ENCODE measurements around the gene SETD4.

DNA sequence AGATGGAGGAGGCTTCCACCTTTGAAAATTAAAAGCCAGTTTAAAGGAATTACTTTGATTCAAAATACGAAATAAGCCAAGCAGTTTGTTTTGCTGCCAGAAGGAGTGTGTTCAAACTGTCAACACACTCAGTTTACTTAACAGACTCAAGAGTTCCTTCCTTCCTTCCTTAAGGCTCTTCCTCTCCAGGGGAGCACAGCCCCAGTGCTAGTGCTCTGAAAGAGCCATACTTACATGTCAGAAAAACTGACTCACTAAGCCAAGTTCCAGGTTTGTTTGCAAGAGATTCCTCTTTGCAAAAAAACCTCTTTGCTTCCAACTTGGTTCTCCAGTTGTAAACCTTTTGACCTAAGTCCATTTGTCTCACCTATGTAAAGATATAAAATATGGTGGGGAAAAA lies 14.3 kb downstream of the SETD4 start:
- TF ChIP-seq, protein P1, sequence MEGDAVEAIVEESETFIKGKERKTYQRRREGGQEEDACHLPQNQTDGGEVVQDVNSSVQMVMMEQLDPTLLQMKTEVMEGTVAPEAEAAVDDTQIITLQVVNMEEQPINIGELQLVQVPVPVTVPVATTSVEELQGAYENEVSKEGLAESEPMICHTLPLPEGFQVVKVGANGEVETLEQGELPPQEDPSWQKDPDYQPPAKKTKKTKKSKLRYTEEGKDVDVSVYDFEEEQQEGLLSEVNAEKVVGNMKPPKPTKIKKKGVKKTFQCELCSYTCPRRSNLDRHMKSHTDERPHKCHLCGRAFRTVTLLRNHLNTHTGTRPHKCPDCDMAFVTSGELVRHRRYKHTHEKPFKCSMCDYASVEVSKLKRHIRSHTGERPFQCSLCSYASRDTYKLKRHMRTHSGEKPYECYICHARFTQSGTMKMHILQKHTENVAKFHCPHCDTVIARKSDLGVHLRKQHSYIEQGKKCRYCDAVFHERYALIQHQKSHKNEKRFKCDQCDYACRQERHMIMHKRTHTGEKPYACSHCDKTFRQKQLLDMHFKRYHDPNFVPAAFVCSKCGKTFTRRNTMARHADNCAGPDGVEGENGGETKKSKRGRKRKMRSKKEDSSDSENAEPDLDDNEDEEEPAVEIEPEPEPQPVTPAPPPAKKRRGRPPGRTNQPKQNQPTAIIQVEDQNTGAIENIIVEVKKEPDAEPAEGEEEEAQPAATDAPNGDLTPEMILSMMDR (IDR thresholded peaks at IDR 0.05; ENCODE audit: low read depth, low read length) = no peak
- no peak for TF ChIP-seq EZH2phosphoT487 (IDR thresholded peaks at IDR 0.05; ENCODE audit: low read depth)
